Sciatic nerve (tissue), 2 donors: ENCODE measurements around the gene HSFY2. TPM values are rescaled to one million over a fixed set of nuclear protein-coding genes. Genes with fewer than 3 reads are reported as not detected.
"Not testable (repeated sequence)": the region's sequence is repeated elsewhere in the genome, so short reads cannot be mapped to it uniquely, and the experiment has no call there.

Experiments used
- ATAC-seq: fragments of 200-7000 bp; cut with Tn5 transposase; one replicate; pipeline ENCODE4 v1.9.1; 2020; ENCODE audit warnings: mild to moderate bottlenecking, moderate library complexity
- DNase-seq: peaks from one replicate; pipeline ENCODE4 v3.0.0-alpha.2; 2020; ENCODE audit warnings: low spot score
- intact Hi-C: fragments of 100-400 bp; cut with DNase I; formaldehyde crosslinking; loops from one replicate; pipeline ENCODE4 v1.14.2; 2022
- total RNA-seq: library from RNA; stranded (reverse); fragmentation: NEBNext Ultra II Directional; extraction: Animal tissue kit (Norgen Biotek cat#: 25700); gene quantifications from one replicate; pipeline ENCODE4 v1.2.1, GENCODE V29; 2021
- donor health status: DM: no; HTN: no; CAD: no.
- donor health status: DM: no; HTN: no; CAD: no.

HSFY2 gene
- not detected for total RNA-seq

DNA sequence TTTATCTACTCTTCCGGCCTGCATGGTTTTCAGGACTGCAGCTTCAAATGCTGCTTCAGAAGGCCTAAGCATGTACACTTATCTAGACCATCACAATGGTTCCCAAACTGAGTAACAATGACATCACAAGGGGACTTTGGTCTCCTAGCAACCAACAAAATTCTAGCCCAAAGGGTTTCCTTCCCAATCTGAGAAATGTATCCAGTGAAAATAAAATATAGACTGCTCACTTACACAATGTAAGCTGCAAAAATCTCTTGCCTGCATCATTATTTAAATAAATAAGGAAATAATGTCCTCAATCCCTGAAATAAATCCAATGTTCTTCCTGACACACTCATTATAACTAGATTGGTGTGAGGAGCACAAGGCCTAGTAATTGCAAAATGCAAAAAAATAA is at the start of gene HSFY2:
Gene HSFY2 (minus strand): TSS at position 101 of the 400 bp plus-strand sequence. CDS start 117 bp downstream, outside the sequence.
- intact Hi-C loops, DNase-seq, ATAC-seq: not testable (repeated sequence)

DNA sequence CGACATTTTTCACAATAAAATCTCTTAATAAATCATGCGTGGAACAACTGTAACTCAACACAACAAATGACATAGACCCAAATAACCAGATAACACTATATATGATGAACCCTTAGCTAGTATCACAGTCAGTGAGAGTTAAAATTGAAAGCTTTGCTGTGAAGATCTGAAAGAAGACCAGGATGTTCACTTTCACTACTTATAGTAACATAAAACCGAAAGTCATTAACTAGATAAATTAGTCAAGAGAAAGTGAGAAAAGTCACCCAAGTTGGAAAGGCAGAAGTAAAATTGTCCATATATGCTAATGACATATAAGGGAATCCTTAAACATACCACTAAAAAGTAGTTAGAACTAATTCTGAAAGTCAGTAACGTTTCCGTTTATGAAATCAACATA is 42.2 kb upstream of the HSFY2 start:
- intact Hi-C loops, DNase-seq, ATAC-seq: not testable (repeated sequence)

DNA sequence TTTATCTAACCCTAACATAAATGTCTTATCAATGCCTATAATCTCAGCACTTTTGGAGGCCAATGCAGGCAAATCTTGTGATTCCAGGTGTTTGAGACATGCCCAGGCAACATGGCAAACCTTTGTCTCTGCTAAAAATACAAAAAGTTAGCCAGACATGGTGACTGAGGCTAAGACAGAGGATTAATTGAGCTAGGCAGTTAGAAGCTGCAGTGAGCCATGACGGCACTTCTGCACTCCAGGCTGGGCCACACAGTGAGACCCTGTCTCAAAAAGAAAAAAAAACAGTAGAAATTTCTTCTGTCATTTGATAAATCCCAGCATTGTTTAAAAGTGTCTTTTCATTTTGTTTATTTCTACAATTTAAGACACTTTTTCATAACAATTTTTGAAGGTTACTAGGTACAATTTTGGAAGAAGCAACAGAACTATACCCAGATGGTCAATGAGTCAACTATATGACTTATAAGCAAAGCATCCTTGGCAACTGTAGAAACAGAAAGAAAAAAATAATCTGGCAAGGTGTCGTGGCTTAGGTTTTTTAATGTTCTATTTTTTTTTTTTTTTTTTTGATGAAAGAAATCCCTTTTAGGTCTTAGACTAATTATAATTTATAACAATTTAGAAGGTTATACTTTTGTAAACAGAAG is 15.3 kb upstream of the HSFY2 start:
- ATAC-seq, DNase-seq, intact Hi-C loops: not testable (repeated sequence)

DNA sequence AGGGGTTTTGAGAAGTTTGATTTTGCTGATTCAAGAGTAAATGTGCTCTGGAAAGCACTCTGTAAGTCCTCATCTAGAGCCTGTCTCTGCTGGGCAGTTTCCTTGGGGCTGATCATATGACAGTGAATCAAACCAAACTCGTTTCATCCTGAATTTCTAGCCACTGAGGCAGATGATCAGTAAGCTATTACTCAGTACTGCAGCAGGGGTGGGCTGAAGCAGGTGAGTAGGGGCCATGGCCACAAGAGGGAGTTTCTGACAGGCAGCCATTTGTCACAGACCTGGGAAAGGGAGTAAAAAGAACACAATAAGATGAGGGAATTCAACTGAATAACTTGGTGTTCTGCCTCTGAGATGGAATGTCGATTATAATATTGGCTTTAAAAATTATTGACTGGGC is 19.5 kb downstream of the HSFY2 start:
- intact Hi-C loops, DNase-seq: not testable (repeated sequence)

DNA sequence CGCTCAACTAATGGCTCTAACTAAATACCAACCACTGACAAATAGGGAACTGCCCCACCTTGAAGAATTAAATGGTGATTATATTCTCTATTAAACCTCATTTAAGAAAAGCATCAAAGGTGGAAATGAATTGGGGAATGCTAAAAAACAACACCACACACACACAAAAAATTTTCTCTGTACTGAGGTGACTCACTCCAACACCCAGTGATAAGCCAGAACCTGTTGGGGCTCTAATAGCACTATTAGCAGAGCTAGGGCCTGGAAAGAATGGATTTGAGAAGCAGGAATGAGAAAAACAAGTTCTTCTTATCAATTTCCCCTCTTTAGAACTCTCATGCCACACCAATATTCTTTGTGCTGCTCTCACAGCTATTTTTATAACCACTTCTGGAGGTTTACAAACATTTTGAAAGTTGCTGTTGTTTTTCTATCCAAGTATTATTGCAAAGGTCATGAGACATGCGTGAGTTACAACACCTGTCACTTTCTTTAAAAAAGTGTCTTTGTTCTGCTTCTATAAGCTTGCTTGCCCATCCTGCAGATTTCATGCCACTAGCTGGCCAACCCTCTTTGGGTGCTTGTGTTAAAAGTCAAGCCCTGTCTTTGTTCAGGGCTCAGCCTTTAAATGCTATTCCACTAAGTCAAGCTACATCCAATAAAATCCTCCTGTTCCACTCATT is 20.3 kb downstream of the HSFY2 start:
- intact Hi-C loops, result not testable (repeated sequence)

More for the DNA sequence above, 19.5 kb downstream of the HSFY2 start:
- not testable (repeated sequence) for ATAC-seq

DNA sequence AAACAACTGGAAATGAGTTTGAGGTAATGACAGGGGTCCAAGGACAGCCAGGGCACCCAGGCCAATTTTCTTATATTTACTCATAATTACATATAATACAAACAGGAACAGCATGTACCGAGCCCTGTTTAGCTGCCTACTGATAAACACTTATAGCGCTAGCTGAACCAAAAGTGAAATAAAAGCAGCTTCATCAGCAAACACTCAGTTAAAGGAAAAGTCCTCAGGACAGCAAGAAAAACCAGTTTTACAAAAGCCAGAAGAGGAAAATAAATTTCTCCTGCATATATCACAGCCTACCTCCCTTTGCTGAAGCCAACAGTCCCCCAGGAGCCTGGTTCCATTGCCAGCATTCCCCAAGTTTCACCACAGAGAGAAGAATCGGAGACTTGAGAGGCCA is 49.8 kb downstream of the HSFY2 start:
- intact Hi-C loops, ATAC-seq, DNase-seq: not testable (repeated sequence)

More for the DNA sequence above, 20.3 kb downstream of the HSFY2 start:
- DNase-seq, ATAC-seq: not testable (repeated sequence)

Other genes starting within 250 kb of the HSFY2 start
- gene HSFY1, start 227.0 kb downstream of the HSFY2 start, total RNA-seq, result not detected